HepG2 (cell line): ENCODE measurements around the gene CAMTA2. TPM values are rescaled to one million over a fixed set of nuclear protein-coding genes. Genes with fewer than 3 reads are reported as not detected.
A peak's percentile ranks its signal among the peaks of the same experiment; 100 is the strongest.

Experiments used
- ATAC-seq: fragments of 200-7000 bp; cut with Tn5 transposase; 3 replicates; pipeline ENCODE4 v1.9.1; 2020; ENCODE audit warnings: mild to moderate bottlenecking, moderate library complexity
- BruUV-seq: library from RNA; stranded (reverse); fragments of 400-500 nt; replicated peaks from 2 replicates; lab custom pipeline; 2021; lab: Mats Ljungman, UMichigan
- CTCF ChIA-PET: fragments of 300-600 bp; formaldehyde crosslinking; extraction: SDS; loops from one replicate; lab custom pipeline; 2021; ENCODE audit warnings: low total read pairs, inconsistent platforms, low intra/inter-chr PET ratio; lab: Yijun Ruan, JAX
- POLR2A ChIA-PET: fragments of 350-600 bp; sonication (Branson Sonifier 250); formaldehyde crosslinking; loops from one replicate; lab custom pipeline; 2020; ENCODE audit warnings: antibody characterized with exemption, inconsistent platforms; lab: Yijun Ruan, JAX
- DNase-seq: peaks from one replicate; pipeline ENCODE4 v3.0.0-alpha.2; 2015; ENCODE audit warnings: low spot score
- FAIRE-seq: peaks from 3 replicates; lab custom pipeline; 2011; peaks lifted over from hg19 to GRCh38; lab: Jason Lieb, UNC
- H2AFZ ChIP-seq: one replicate; pipeline ENCODE4 v1.6.1; 2011; ENCODE audit warnings: low read length, inconsistent platforms
- H3K27ac ChIP-seq: fragments of 300-600 bp; 3 replicates; pipeline ENCODE4 v1.8.0; 2011; ENCODE audit warnings: mixed run types, mild to moderate bottlenecking, mixed read lengths, low read length, inconsistent platforms; ENCODE audit not compliant: insufficient read depth; ENCODE audit errors: extremely low read length
- H3K27me3 ChIP-seq, 2 experiments: fragments of 200-600 bp in 1 of 2; 2 replicates in 1 of 2; 3 replicates in 1 of 2; pipeline versions ENCODE4 v1.6.0 to v1.8.0; 2011; ENCODE audit warnings: low read length in 2 of 2, mild to moderate bottlenecking in 2 of 2, moderate library complexity in 2 of 2, inconsistent platforms in 1 of 2; ENCODE audit not compliant: insufficient read depth in 2 of 2, control insufficient read depth in 1 of 2
- H3K36me3 ChIP-seq, 2 experiments: fragments of 200-600 bp in 1 of 2; replicated peaks in 1 of 2; 2 replicates in 1 of 2; 3 replicates in 1 of 2; pipeline versions ENCODE4 v1.5.1 to v1.8.0; 2011; ENCODE audit warnings: low read length in 2 of 2, inconsistent platforms in 1 of 2; ENCODE audit not compliant: insufficient read depth in 2 of 2, control insufficient read depth in 1 of 2
- H3K4me1 ChIP-seq: 2 replicates; pipeline ENCODE4 v1.5.1; 2012; ENCODE audit warnings: low read length, inconsistent platforms; ENCODE audit not compliant: insufficient read depth
- H3K4me2 ChIP-seq: 2 replicates; pipeline ENCODE4 v1.6.0; 2011; ENCODE audit warnings: low read depth, low read length, inconsistent platforms
- H3K4me3 ChIP-seq, 3 experiments: fragments of 200-600 bp in 1 of 3; sonication (generic), shearing (Covaris generic) in 1 of 3; replicated peaks in 1 of 3; 2 replicates each; pipeline ENCODE4 v1.5.1; 2011 to 2016; ENCODE audit warnings: low read length in 3 of 3, inconsistent platforms in 2 of 3, low read depth in 2 of 3, mild to moderate bottlenecking in 2 of 3, control low read depth in 1 of 3, mixed read lengths in 1 of 3; ENCODE audit not compliant: insufficient read depth in 1 of 3
- H3K79me2 ChIP-seq: one replicate; pipeline ENCODE4 v1.6.1; 2011; ENCODE audit warnings: low read length, inconsistent platforms; ENCODE audit not compliant: insufficient read depth
- H3K9ac ChIP-seq: 2 replicates; pipeline ENCODE4 v1.6.0; 2011; ENCODE audit warnings: mild to moderate bottlenecking, low read depth, low read length, inconsistent platforms; ENCODE audit not compliant: insufficient read depth
- H3K9me3 ChIP-seq: 2 replicates; pipeline ENCODE4 v1.5.1; 2012; ENCODE audit warnings: mild to moderate bottlenecking, low read length
- H4K20me1 ChIP-seq: 2 replicates; pipeline ENCODE4 v1.6.0; 2011; ENCODE audit warnings: inconsistent platforms, mild to moderate bottlenecking, low read length, moderate library complexity; ENCODE audit not compliant: insufficient read depth
- ATAD3A ChIP-seq: sonication (generic); formaldehyde crosslinking; IDR thresholded peaks from 2 replicates; pipeline ENCODE4 v1.4.0; 2020; ENCODE audit warnings: missing genetic modification reagents
- ATF7-NPFF ChIP-seq: sonication (generic); formaldehyde crosslinking; IDR thresholded peaks from 2 replicates; pipeline ENCODE4 v1.8.1; 2023; ENCODE audit warnings: mild to moderate bottlenecking, low read depth, missing genetic modification reagents, moderate library complexity
- HOXA5 ChIP-seq: sonication (generic); formaldehyde crosslinking; IDR thresholded peaks from 2 replicates; pipeline ENCODE4 v1.4.0; 2020; ENCODE audit warnings: missing genetic modification reagents
- HOXA9 ChIP-seq: sonication (generic); formaldehyde crosslinking; IDR thresholded peaks from 2 replicates; pipeline ENCODE4 v1.8.1; 2022; ENCODE audit warnings: missing genetic modification reagents, mild to moderate bottlenecking, moderate library complexity, borderline replicate concordance
- JUND ChIP-seq: sonication (generic); formaldehyde crosslinking; IDR thresholded peaks from 2 replicates; pipeline ENCODE4 v1.8.0; 2022; ENCODE audit warnings: mild to moderate bottlenecking, missing genetic modification reagents
- MIER3 ChIP-seq: IDR thresholded peaks from 2 replicates; pipeline ENCODE4 v1.6.1; 2016; ENCODE audit warnings: missing compliant biosample characterization, borderline replicate concordance
- NFE2L2 ChIP-seq: fragments of 150-350 bp; IDR thresholded peaks from 2 replicates; pipeline ENCODE4 v1.6.1; 2014; ENCODE audit warnings: low read length
- NFYB ChIP-seq: sonication (generic); formaldehyde crosslinking; IDR thresholded peaks from 2 replicates; pipeline ENCODE4 v1.4.0; 2020; ENCODE audit warnings: missing genetic modification reagents
- PHF20 ChIP-seq: sonication (generic); formaldehyde crosslinking; IDR thresholded peaks from 2 replicates; pipeline ENCODE4 v1.5.0; 2020; ENCODE audit warnings: mild to moderate bottlenecking, missing genetic modification reagents
- SALL2 ChIP-seq: sonication (generic); formaldehyde crosslinking; IDR thresholded peaks from 2 replicates; pipeline ENCODE4 v1.8.1; 2023; ENCODE audit warnings: mild to moderate bottlenecking, missing genetic modification reagents, inconsistent platforms
- SCMH1 ChIP-seq: sonication (generic); formaldehyde crosslinking; IDR thresholded peaks from 2 replicates; pipeline ENCODE4 v1.9.0; 2021; ENCODE audit warnings: missing genetic modification reagents, mild to moderate bottlenecking, borderline replicate concordance
- TRIM24 ChIP-seq: sonication (generic); formaldehyde crosslinking; IDR thresholded peaks from 2 replicates; pipeline ENCODE4 v1.8.0; 2022; ENCODE audit warnings: mild to moderate bottlenecking, missing genetic modification reagents
- U2AF1 ChIP-seq: fragments of 200-400 bp; formaldehyde crosslinking; optimal IDR thresholded peaks from 2 replicates; pipeline ENCODE3; 2017; ENCODE audit warnings: mild to moderate bottlenecking, low read depth, low read length
- ZNF136 ChIP-seq: sonication (generic); formaldehyde crosslinking; IDR thresholded peaks from 2 replicates; pipeline ENCODE4 v1.8.1; 2022; ENCODE audit warnings: low read depth, mild to moderate bottlenecking, moderate library complexity, missing genetic modification reagents
- ZNF616 ChIP-seq: sonication (generic); formaldehyde crosslinking; IDR thresholded peaks from 2 replicates; pipeline ENCODE4 v1.5.0; 2020; ENCODE audit warnings: low read depth, mild to moderate bottlenecking, missing genetic modification reagents
- ZSCAN31 ChIP-seq: sonication (generic); formaldehyde crosslinking; IDR thresholded peaks from 2 replicates; pipeline ENCODE4 v1.5.0; 2020; ENCODE audit warnings: low read depth, mild to moderate bottlenecking, missing genetic modification reagents
- WGBS: methylation state at CpG from one replicate; pipeline ENCODE4 v1.1.6; 2017; ENCODE audit warnings: low lambda C conversion rate; 5-methylcytosine and 5-hydroxymethylcytosine counted together
- in situ Hi-C: cut with HindIII; loops from 2 replicates; pipeline ENCODE4 v1.10.0; 2017; ENCODE audit warnings: low pct_unique_long_range_greater_than_20kb; ENCODE audit not compliant: extremely low pct_ligation_motif_present
- intact Hi-C: fragments of 100-400 bp; cut with micrococcal nuclease; formaldehyde crosslinking; loops from one replicate; pipeline ENCODE4 v1.10.0; 2022; ENCODE audit not compliant: unreplicated experiment
- polyA plus RNA-seq, 8 experiments: library from polyadenylated mRNA; depleted of rRNA in 3 of 8; stranded (reverse) in 7 of 8; unstranded in 1 of 8; fragments of >200 nt; fragmentation: Illumina TruSeq in 4 of 8; extraction: Trizol in 4 of 8; gene quantifications; 2 replicates each; pipeline versions ENCODE4 v1.2.1 to v1.2.3, GENCODE V29; 2011 to 2016; ENCODE audit warnings: low read depth in 4 of 8, missing spikeins in 1 of 8, mixed read lengths in 1 of 8; ENCODE audit not compliant: insufficient read depth in 1 of 8
- total RNA-seq, 5 experiments: library from RNA; depleted of rRNA; stranded (reverse); fragments of >200 nt; fragmentation: Illumina TruSeq; extraction: Trizol; gene quantifications; 2 replicates each; pipeline ENCODE4 v1.2.3, GENCODE V29; 2016; ENCODE audit warnings: low read depth in 1 of 5
- TF ChIP-seq, protein P1 (sequence below): IDR thresholded peaks from 2 replicates; pipeline ENCODE4 v1.6.1; 2016; ENCODE audit warnings: missing compliant biosample characterization, missing genetic modification reagents, borderline replicate concordance
- TF ChIP-seq, protein P2 (sequence below): IDR thresholded peaks from 2 replicates; pipeline ENCODE4 v1.6.1; 2012; ENCODE audit warnings: inconsistent platforms
- TF ChIP-seq, protein P3 (sequence below): sonication (generic); formaldehyde crosslinking; IDR thresholded peaks from 2 replicates; pipeline ENCODE4 v1.4.0; 2020; ENCODE audit warnings: mild to moderate bottlenecking, missing genetic modification reagents, borderline replicate concordance

CAMTA2 gene
- total and polyA plus RNA-seq, 2 of the 13 experiments (the other 11 are each of a cell fraction or from before 2014, with no cell fraction given) = 4.1 to 7.1 TPM

DNA sequence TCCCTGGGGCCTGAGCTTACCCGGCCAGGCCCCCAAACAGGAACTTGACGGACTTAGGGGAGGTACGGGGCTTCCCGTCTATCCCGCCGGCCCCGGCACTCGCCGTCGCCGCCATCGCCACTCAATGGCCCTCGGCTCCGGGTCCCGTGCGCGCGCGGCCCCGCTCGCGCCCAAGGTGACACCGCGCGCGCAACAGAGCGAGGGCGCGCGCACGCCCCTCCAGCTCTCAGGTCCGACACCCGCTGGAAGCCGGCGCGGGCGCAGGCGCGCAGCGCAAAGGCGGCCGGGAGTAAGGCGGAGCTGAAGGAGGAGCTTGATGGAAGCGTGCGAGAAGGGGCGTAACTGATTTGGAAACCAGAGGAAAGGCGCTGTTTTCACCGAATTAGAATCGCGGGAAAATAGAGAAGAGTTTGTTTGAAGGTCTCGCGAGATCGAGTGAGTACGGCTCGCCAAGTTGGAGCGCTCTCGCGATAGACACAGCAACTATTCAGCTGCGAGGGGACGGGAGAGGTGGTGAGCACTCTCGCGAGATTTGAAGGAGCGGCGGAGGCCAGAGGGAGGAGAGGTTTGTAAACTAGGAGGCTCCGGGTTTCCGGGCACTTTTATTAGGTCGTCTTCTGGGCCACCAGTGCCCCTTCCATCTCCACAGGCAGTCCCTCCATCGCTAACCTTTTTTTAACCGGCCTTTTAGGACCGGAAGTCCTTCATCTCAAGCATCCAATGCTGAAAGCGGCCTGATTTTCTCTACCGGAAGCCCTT, 47.5 kb downstream of the CAMTA2 start, which contains the start of the genes RNF167 and SLC25A11:
RNF167 (plus strand) TSS at position 473 of the 759 bp plus-strand sequence. CDS start 642 bp downstream, outside the sequence.
SLC25A11 (minus strand) TSS at position 251 of the 759 bp plus-strand sequence; CDS start at position 115, 136 bp downstream.
- Histone ChIP-seq H3K79me2 (peaks cover 45% of the 10 kb centered on the region), H3K4me3 (peak within 1 kb of the TSS; percentile 91 to 97 (median 93)), H2AFZ (no peak within 1 kb of the TSS), H3K4me2 (peak within 1 kb of the TSS; percentile 98), H4K20me1 (peaks cover 7% of the 10 kb centered on the region; the same call in 1 of the 2 replicates), H3K36me3 (peaks cover 8 to 32% of the 10 kb centered on the region in 2 experiments), H3K27me3 (no peaks in the 10 kb centered on the region; a peak in 1 of 5 replicates), H3K9me3 (no peaks in the 10 kb centered on the region), H3K27ac (peak within 1 kb of the TSS; percentile 96), H3K4me1 (peaks cover 30% of the 10 kb centered on the region), H3K9ac (peak within 1 kb of the TSS; percentile 95)
- BruUV-seq = no TSS peak
- intact Hi-C loops (no loop called here), in situ Hi-C loops (no loop called here)
- ChIA-PET CTCF (no interaction called here), POLR2A (interaction anchor here (0.8 to 3.9 kb wide), 29 partner anchors 9 to 403 kb away, joined by 3 to 201 read pairs (median 5); partner anchors contain the start of genes ARRB2, CAMTA2, ENO3 and GLTPD2)
- WGBS = 1% methylated on average over 43 of the region's 72 CpGs
- ATAC-seq = peak; percentile 79
- FAIRE-seq = peak; percentile 98
- DNase-seq = peak; percentile 100
- peak; percentile 17; the same call in 1 of the 2 replicates for TF ChIP-seq ZSCAN31 (CRISPR knock-in tag)
- TF ChIP-seq U2AF1 = no peak
- peak; percentile 69; the same call in 1 of the 2 replicates for TF ChIP-seq PHF20 (CRISPR knock-in tag)
- no peak for TF ChIP-seq SCMH1 (CRISPR knock-in tag)
- TF ChIP-seq HOXA5 (CRISPR knock-in tag) = peak; percentile 40; the same call in 1 of the 2 replicates
- TF ChIP-seq ZNF616 (CRISPR knock-in tag) = no peak
- TF ChIP-seq JUND (CRISPR knock-in tag) = no peak
- no peak for TF ChIP-seq SALL2 (CRISPR knock-in tag)
- TF ChIP-seq MIER3 (CRISPR knock-in tag) = no peak
- peak; percentile 71 for TF ChIP-seq NFYB (CRISPR knock-in tag)
- TF ChIP-seq, protein P1, sequence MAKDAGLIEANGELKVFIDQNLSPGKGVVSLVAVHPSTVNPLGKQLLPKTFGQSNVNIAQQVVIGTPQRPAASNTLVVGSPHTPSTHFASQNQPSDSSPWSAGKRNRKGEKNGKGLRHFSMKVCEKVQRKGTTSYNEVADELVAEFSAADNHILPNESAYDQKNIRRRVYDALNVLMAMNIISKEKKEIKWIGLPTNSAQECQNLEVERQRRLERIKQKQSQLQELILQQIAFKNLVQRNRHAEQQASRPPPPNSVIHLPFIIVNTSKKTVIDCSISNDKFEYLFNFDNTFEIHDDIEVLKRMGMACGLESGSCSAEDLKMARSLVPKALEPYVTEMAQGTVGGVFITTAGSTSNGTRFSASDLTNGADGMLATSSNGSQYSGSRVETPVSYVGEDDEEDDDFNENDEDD (CRISPR knock-in tag) = no peak; the same call in 1 of the 2 replicates
- TF ChIP-seq, protein P2, sequence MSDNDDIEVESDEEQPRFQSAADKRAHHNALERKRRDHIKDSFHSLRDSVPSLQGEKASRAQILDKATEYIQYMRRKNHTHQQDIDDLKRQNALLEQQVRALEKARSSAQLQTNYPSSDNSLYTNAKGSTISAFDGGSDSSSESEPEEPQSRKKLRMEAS = peak; percentile 61
- TF ChIP-seq NFE2L2 = no peak
- no peak for TF ChIP-seq HOXA9 (CRISPR knock-in tag)
- no peak for TF ChIP-seq ATF7-NPFF
- TF ChIP-seq, protein P3, sequence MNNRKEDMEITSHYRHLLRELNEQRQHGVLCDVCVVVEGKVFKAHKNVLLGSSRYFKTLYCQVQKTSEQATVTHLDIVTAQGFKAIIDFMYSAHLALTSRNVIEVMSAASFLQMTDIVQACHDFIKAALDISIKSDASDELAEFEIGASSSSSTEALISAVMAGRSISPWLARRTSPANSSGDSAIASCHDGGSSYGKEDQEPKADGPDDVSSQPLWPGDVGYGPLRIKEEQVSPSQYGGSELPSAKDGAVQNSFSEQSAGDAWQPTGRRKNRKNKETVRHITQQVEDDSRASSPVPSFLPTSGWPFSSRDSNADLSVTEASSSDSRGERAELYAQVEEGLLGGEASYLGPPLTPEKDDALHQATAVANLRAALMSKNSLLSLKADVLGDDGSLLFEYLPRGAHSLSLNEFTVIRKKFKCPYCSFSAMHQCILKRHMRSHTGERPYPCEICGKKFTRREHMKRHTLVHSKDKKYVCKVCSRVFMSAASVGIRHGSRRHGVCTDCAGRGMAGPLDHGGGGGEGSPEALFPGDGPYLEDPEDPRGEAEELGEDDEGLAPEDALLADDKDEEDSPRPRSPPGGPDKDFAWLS (CRISPR knock-in tag) = no peak
- no peak for TF ChIP-seq ZNF136 (CRISPR knock-in tag)
- no peak for TF ChIP-seq TRIM24 (CRISPR knock-in tag)
- TF ChIP-seq ATAD3A = no peak
